NCI-H1930 (cell line): ENCODE data around the gene HOXB9.
A peak's percentile ranks its signal among the peaks of the same experiment; 100 is the strongest.

Experiments used
- DNase-seq, 2 experiments: peaks; one replicate each; lab custom pipeline; 2025; lab: John Stamatoyannopoulos, UW

HOXB9 gene

GRCh38 chr17:48639136-48639535 is 13.0 kb upstream of the HOXB9 start:
- DNase-seq = no peak

DNA sequence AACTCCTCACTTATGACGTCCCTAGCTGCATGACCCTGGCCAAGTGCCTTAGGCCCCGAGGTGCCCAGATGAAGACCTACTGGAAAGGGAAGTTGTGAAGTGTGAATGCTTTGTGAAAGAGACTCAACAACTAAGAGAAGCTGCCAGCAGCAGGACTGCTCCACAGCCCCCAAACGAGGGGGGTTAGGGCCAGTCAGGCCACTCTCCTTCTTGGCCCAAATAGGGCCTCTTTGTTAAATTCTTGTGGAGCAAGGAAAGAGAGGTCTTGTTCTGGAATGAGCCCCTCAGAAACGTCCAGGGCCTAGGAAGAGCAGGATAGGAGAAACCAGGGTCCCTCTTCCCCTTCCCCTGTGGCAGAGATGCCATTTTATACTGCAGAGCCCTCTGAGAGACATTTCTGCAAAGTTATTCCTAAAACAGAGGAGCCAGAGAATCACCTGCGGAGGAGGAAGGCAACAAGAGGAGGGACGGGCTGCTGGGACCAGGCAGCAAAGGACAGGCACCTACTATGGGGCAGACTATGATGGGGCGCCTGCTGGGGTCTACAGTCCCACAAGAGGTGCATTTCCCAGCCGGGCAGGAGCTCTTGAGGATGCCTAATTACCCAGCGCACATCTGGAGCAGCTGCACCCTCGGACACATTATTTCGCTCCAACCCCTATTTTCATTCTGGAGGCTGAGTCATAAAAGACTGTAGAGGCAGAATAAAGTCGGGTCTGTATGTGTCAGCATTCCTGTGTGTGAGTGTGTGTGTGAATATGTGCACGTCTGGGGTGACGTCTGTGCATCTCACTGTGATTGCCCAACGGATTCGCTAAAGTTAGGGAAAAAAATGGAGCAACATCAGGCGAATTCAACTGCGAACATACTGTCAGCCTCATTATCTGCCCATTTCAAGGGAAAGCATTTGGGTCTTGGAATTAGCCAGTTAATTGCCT is 11.4 kb upstream of the HOXB9 start:
- DNase-seq = no peak

DNA sequence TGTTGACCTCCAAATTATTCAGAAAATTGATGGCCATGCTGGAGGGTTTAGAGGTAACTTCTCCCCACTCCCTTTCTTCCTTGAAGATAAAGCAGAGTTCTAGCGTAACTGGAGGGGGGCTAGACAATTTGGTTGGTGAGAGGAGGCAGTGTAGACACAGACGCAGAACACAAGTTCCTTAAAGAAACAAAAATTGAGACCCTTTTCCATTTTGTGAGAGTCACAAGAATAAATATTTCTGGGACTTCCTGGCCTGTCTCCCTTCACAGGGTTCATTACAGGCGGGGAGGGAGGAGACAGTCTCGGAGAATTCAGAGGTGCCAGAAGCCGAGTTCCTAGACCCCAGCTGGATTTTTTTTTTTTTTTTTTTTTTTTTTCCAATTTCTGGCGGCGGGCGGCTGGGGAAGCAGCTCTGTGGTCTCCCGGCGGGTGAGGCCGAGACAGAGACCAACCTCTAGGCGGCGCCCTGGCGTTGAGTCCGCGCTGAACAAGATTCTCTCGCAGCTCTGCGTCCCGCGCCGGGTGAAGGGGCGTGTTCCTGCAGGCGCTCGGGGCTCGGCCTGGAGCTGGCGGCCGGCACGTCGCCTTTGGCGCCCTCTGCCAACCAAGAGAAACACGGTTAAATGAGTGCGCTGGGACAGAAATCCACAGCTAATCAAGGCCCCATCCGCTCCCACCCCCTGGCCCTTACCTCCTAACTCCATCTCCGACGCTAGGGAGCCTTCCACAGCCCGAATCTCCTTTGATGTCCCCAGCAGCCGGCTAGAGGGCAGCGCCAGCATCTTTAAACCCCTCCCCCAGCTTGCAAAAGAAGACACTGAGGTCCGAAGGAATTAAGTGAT is 10.2 kb upstream of the HOXB9 start:
- DNase-seq = peak; percentile 75 to 87

DNA sequence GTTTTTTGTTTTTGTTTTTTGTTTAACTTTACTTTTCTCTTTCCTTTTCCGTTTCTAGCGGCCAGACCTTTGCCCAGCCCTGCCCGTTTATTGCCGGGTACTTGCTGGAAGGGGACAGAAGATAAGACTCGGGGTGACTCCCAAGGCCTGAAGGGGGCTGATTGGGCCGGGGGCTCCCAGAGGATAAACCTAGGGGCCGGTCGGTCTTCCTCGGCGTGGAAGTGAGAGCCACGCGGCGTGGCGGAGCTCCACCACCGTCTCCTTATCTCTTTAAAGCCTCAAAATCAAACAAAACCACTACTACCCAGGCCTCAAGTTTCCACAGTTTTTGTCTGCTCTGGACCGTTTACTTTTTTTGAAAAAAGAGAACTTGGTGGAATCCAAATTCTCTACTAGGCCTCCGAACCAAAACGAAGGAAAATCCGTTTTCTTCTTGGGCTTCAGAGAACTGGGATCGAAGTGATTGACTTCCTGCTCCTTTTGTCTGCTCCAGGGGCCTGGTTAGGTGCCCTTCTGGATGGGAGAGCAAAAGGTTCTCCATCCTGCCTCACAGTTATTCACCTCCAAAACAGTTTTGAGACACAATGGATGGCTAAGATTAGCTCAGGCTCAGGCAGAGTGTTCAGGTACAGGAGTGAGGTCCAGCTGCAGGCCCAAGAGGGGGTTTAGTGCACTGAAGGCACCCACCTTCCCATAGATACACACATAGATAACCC is 8.5 kb upstream of the HOXB9 start:
- DNase-seq = no peak

- no peak for DNase-seq
Observed at GRCh38 chr17:48633266-48633677, 7.1 kb upstream of the HOXB9 start.

DNA sequence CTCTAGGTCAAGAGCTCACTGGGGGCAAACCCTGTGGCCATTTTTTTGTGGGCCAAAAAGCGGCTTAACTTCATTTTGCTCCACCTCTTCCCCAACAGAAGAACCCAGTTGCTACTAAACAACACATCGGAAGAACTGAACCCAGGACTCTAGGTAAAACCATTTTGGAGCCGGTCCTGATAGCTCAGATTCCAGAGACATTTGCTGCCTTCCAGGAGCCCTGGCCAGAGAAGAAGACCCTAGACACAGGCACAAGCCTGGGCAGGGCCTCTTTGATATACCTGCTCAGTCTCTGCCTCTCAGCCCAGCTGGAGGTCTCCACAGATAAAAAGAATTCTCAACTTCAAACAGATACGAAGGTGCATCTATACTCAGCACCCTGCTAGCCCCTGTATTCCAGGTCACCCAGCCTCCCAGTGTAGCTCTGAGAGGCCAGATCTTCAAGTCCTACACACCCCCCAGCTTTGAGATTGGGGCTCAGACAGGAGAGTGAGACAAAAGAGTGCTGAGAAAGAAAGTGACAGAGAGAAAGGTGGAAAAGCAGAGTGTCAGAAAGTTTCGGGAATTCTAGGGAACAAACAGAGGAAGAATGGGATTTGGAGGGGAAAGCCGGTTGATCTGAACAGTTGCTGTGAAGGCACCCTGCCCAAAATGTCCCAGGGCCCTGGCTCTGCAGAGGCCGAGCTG is 6.6 kb upstream of the HOXB9 start:
- no peak for DNase-seq

DNA sequence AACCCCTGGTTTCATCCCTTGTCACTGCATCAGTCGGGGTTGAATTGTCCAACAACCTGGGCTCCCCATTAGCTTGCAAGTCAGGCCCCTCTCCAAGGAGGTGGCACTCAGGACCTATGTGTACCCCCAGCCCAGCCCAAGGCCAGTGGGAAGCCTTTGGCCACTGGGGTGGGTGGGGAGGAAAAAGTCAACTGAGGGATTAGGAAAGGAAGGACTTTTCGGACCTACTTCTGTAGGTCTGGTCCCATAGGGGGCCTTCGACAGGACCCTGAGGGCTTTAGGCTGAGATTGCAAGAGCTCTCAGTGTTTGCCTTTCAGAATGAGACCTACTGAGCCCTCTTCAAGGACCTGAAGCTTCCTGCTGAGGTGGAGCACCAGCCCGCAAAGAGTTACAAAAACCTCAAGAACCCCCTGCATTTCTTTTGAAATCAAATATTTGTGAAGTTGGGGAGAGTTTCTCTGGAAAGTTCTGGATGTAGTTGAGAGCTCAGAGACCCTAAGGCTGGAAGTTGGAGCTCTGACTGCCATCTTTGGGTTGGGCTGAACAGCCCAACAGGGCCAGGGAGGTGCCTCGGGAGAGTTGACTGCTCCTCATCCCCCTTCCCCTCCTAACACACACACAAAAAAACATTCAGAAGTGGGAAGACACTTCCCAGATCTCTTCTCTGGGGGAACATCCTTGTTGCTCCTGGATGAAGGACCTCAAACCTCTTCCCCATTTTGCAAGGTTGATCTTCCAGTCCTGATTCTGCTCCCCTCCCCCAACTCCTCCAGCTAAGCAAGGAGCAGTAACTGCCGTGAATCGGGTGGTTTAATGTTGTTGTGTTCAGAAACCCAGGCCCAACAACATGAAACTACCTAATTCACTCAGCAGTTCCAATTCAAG is 5.8 kb upstream of the HOXB9 start:
- no peak for DNase-seq

DNA sequence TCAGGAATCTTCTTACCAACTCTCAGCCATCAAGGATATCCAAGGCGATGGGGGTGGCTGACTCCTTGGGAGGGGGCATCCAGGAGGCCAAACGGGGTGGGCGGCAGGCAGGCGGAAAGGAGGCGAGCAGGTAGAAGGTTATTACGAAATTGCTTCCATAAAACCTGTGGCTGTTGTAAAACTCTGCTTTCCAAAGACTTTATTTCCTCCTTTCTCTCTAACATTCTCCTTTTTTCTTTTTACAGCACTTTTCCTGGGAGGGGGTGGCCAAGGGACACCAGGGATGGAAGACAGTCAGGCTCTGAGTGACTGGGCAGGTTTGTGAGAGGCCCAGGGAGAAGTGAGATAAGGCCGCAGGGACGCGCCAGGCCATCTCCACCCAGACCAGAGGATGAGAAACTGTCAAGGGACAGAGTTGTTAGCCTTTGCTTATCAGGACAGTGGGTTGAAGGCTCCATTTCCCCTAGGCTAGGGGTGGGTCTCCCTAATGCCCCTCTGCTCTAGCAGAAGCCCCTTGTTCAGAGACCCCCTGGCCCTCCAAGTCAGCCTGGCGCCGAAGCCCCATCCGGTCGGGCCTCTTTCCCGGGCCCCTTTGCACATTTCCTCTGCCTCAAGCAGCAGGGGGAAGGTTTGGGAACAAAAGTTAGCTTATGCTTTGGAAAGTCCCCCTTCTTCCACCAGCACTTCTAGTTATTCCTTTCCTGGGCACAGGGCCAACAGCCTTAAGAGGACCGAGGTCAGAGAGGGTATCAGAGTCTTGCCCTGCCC is 5.0 kb upstream of the HOXB9 start:
- no peak for DNase-seq

GRCh38 chr17:48630009-48630924 is 4.1 kb upstream of the HOXB9 start:
- no peak for DNase-seq

GRCh38 chr17:48629411-48629759 is 3.2 kb upstream of the HOXB9 start:
- DNase-seq = no peak

- no peak for DNase-seq
Observed at GRCh38 chr17:48628649-48629410, 2.7 kb upstream of the HOXB9 start.

- no peak for DNase-seq
Observed at GRCh38 chr17:48627623-48628521, 1.7 kb upstream of the HOXB9 start.

- no peak for DNase-seq
Observed at GRCh38 chr17:48627118-48627597, 1.0 kb upstream of the HOXB9 start.

GRCh38 chr17:48625495-48626244 is 488 bp downstream of the HOXB9 start:
- DNase-seq = peak; percentile 12 to 17

- DNase-seq = no peak
Observed at GRCh38 chr17:48624544-48625494, 1.3 kb downstream of the HOXB9 start.
